ENCODE data around the gene SESN3.

DNA sequence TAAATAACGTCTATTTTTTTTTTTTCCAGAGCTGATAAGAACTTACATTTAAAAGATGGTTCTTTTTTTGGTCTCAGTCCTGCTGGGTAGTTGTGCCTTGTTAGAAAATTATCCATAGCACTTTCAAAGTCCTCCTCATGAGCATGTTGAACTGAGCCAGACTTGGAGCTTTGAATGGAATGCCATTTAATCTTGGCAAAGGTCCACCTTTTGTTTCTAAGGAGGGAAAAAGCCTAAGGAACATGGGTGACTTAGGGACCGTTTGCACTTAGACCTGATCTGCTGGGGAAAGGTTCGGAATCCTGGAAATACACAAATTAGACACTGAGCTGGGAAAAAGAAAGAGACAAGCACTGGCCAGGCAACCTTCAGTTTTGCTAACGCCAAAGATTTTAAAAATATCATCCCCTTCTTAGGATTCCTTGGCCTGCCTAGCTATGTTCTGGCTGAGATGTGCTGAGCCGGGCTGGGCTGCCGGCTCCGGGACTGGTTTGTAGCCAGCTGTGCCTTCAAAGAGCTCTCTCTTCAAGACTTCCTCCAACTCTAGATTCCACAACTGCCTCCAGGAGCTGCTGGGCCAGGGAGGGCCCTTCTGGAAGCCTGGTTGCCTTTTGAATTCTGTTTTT, 74.0 kb downstream of the SESN3 start:
- TF ChIP-seq, protein P1, sequence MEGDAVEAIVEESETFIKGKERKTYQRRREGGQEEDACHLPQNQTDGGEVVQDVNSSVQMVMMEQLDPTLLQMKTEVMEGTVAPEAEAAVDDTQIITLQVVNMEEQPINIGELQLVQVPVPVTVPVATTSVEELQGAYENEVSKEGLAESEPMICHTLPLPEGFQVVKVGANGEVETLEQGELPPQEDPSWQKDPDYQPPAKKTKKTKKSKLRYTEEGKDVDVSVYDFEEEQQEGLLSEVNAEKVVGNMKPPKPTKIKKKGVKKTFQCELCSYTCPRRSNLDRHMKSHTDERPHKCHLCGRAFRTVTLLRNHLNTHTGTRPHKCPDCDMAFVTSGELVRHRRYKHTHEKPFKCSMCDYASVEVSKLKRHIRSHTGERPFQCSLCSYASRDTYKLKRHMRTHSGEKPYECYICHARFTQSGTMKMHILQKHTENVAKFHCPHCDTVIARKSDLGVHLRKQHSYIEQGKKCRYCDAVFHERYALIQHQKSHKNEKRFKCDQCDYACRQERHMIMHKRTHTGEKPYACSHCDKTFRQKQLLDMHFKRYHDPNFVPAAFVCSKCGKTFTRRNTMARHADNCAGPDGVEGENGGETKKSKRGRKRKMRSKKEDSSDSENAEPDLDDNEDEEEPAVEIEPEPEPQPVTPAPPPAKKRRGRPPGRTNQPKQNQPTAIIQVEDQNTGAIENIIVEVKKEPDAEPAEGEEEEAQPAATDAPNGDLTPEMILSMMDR (IDR thresholded peaks at IDR 0.05) = no peak
- no peak for TF ChIP-seq POLR2A (IDR thresholded peaks at IDR 0.05)

All from right lobe of liver (tissue), 4 donors.